Activated T-helper 17 cell treated with anti-CD3 and anti-CD28 coated beads, Interleukin-2, amount 50 U/mL, for 72 hours (primary cell): Measurements from ENCODE around the gene ENTPD8. TPM values are rescaled to one million over a fixed set of nuclear protein-coding genes. Genes with fewer than 3 reads are reported as not detected.

Experiments used
- ATAC-seq: fragments of 150-1000 bp; cut with Tn5 transposase; replicated peaks from 2 replicates; pipeline ENCODE4 v1.10.0; 2021; ENCODE audit warnings: mild to moderate bottlenecking, moderate library complexity
- H3K27ac Mint-ChIP-seq: one replicate; pipeline ENCODE4 v1.8.0; 2022; ENCODE audit warnings: mixed read lengths
- H3K27me3 Mint-ChIP-seq: one replicate; pipeline ENCODE4 v1.8.0; 2022; ENCODE audit warnings: mixed read lengths
- H3K36me3 Mint-ChIP-seq: one replicate; pipeline ENCODE4 v1.8.0; 2022; ENCODE audit warnings: low read depth, mild to moderate bottlenecking, mixed read lengths
- H3K4me1 Mint-ChIP-seq: one replicate; pipeline ENCODE4 v1.8.0; 2022; ENCODE audit warnings: mixed read lengths
- H3K4me3 Mint-ChIP-seq: one replicate; pipeline ENCODE4 v1.8.0; 2022; ENCODE audit warnings: mild to moderate bottlenecking, mixed read lengths
- H3K9me3 Mint-ChIP-seq: one replicate; pipeline ENCODE4 v1.8.0; 2022; ENCODE audit warnings: mixed read lengths
- total RNA-seq, 2 donors: library from RNA; stranded (reverse); gene quantifications; one replicate each; pipeline ENCODE4 v1.2.3, GENCODE V29; 2022

ENTPD8 gene
- total RNA-seq, 2 donors from 2014 or later = not detected

- no peaks in the 10 kb centered on the region for H3K9me3 Mint-ChIP-seq
- no peak overlapping the region for H3K27ac Mint-ChIP-seq
- H3K4me3 Mint-ChIP-seq = no peak overlapping the region
- H3K4me1 Mint-ChIP-seq = peaks cover 9% of the 10 kb centered on the region
- no peaks in the 10 kb centered on the region for H3K27me3 Mint-ChIP-seq
- no peak for ATAC-seq
- H3K36me3 Mint-ChIP-seq = no peaks in the 10 kb centered on the region
Measured at GRCh38 chr9:137449081-137449844, 8.1 kb upstream of the ENTPD8 start.

GRCh38 chr9:137448602-137448962 lies 7.4 kb upstream of the ENTPD8 start:
- H3K27ac Mint-ChIP-seq = no peak overlapping the region
- H3K27me3 Mint-ChIP-seq = peaks cover 2% of the 10 kb centered on the region
- no peaks in the 10 kb centered on the region for H3K9me3 Mint-ChIP-seq
- no peak overlapping the region for H3K4me3 Mint-ChIP-seq
- ATAC-seq = no peak
- peaks cover 9% of the 10 kb centered on the region for H3K4me1 Mint-ChIP-seq
- H3K36me3 Mint-ChIP-seq = no peaks in the 10 kb centered on the region

DNA sequence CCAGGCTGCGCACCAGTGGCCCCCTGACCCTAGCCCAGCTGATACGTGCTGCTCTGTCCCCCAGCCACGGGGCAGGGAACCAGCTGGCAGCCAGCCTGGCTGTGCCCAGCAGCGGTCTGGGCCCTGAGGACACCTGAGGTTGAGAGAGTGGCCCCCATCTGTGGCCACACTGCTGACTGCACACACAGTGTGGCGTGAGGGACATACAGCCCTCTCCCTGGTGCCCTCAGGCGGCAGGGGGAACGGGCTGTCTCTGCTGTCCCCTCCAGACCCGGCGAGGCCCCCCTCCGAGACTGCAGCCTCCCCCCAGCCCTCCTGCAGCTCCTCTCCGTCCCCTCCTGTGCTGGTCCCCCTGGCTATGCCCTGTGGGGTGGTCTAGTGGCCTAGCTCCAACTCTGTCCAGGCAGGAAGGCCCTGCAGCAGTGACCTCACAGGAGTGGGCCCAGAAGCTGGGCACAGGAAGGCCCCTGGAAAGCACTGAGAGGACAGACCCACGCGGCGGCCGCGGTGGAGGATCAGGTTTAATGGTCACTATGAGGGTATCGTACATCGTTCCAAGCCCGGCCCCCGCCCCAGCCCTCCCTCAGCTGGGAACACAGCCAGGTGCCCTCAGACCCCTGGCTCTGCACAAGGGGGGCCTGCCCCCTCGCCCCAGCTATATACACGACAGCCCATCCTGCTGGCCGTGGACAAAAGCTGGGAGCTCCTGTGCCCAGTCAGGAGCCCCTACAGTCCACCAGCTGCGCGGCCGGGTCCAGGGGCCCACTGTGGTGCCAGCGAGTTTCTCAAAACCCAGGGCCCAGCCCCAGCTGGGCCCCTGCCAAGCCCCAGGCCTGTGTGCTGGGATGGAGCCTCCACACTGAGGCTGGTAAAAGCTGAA lies 6.8 kb upstream of the ENTPD8 start:
- no peak overlapping the region for H3K27ac Mint-ChIP-seq
- H3K4me1 Mint-ChIP-seq = peaks cover 9% of the 10 kb centered on the region
- ATAC-seq = no peak
- no peak overlapping the region for H3K4me3 Mint-ChIP-seq
- peaks cover 4% of the 10 kb centered on the region for H3K27me3 Mint-ChIP-seq
- no peaks in the 10 kb centered on the region for H3K36me3 Mint-ChIP-seq
- H3K9me3 Mint-ChIP-seq = no peaks in the 10 kb centered on the region

DNA sequence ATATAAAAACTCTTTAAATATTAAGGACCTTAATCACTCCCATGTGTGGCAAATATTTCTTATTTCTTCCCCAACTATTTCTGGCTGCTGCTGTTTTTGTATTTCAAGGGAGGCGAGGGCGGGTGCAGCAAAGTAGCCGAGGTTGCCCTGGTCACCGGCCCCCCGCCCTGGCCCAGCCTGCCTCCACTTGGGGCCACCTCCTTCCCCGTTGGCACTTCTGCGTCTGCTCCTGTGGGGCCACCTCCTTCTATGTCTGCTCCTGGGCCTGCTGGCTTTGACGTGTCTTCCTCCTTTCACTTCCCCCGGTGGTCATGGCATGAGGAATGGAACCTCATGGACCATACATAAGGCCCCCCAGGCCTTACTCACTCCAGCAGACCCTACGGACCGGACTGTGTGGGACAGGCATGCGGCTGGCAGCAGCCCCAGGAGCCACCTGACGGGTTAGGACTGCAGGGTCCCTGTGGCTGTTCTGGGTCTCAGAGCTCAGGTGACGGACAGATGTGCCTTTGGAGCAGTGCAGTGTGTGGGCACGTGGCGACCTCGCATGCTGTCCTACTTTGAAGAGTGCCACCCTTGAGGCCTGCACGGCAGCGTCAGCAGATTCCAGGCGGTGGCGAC lies 5.8 kb upstream of the ENTPD8 start:
- Mint-ChIP-seq H3K27me3 (peaks cover 5% of the 10 kb centered on the region), H3K9me3 (no peaks in the 10 kb centered on the region), H3K27ac (no peak overlapping the region), H3K4me1 (peaks cover 11% of the 10 kb centered on the region), H3K36me3 (no peaks in the 10 kb centered on the region), H3K4me3 (no peak overlapping the region)
- no peak for ATAC-seq

DNA sequence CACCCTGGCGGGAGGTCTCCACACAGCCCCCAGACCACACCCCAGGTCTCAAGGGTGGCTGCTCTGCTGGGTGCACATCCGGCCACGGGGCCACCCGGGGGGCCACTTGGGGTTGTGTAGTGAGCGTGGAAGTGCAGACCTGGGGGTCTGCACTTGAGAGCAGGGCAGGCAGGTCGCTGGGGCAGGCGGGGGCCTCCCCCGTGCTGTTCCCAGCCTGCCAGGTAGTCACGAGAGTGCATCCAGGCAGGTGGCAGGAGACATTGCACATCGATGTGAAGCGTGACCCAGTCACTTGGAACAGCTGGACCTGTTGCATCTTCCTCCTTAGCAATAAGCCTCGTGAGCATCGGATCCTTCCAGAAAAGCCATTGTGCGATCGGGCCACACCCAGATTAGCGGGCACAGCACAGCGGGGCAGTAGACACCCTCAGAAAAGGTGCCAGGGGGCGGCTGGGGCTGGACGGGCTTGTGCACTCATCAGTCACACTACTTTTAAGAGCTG lies 4.8 kb upstream of the ENTPD8 start:
- no peak overlapping the region for H3K27ac Mint-ChIP-seq
- peaks cover 14% of the 10 kb centered on the region for H3K4me1 Mint-ChIP-seq
- H3K27me3 Mint-ChIP-seq = peaks cover 8% of the 10 kb centered on the region
- no peak for ATAC-seq
- H3K36me3 Mint-ChIP-seq = no peaks in the 10 kb centered on the region
- no peaks in the 10 kb centered on the region for H3K9me3 Mint-ChIP-seq
- H3K4me3 Mint-ChIP-seq = no peak overlapping the region

- no peaks in the 10 kb centered on the region for H3K9me3 Mint-ChIP-seq
- peak overlapping the region; percentile 17 for H3K27ac Mint-ChIP-seq
- peak; percentile 89 for ATAC-seq
- peaks cover 14% of the 10 kb centered on the region for H3K4me1 Mint-ChIP-seq
- H3K36me3 Mint-ChIP-seq = no peaks in the 10 kb centered on the region
- H3K4me3 Mint-ChIP-seq = no peak overlapping the region
- peaks cover 8% of the 10 kb centered on the region for H3K27me3 Mint-ChIP-seq
Measured at GRCh38 chr9:137445275-137445807, 4.2 kb upstream of the ENTPD8 start.

GRCh38 chr9:137444106-137444790 lies 3.1 kb upstream of the ENTPD8 start:
- Mint-ChIP-seq H3K27me3 (peaks cover 12% of the 10 kb centered on the region), H3K9me3 (no peaks in the 10 kb centered on the region), H3K4me1 (peaks cover 14% of the 10 kb centered on the region), H3K36me3 (no peaks in the 10 kb centered on the region), H3K4me3 (no peak overlapping the region), H3K27ac (no peak overlapping the region)
- ATAC-seq = no peak

- Mint-ChIP-seq H3K27ac (no peak overlapping the region), H3K4me1 (peaks cover 11% of the 10 kb centered on the region), H3K4me3 (peak overlapping the region; percentile 54), H3K27me3 (peaks cover 12% of the 10 kb centered on the region), H3K36me3 (no peaks in the 10 kb centered on the region), H3K9me3 (no peaks in the 10 kb centered on the region)
- ATAC-seq = no peak
Measured at GRCh38 chr9:137441935-137442321, 771 bp upstream of the ENTPD8 start.

GRCh38 chr9:137439158-137439714 lies 1.9 kb downstream of the ENTPD8 start:
- Mint-ChIP-seq H3K36me3 (no peaks in the 10 kb centered on the region), H3K4me3 (no peak overlapping the region), H3K4me1 (peaks cover 5% of the 10 kb centered on the region), H3K9me3 (no peaks in the 10 kb centered on the region), H3K27ac (no peak overlapping the region), H3K27me3 (peaks cover 12% of the 10 kb centered on the region)
- no peak for ATAC-seq

DNA sequence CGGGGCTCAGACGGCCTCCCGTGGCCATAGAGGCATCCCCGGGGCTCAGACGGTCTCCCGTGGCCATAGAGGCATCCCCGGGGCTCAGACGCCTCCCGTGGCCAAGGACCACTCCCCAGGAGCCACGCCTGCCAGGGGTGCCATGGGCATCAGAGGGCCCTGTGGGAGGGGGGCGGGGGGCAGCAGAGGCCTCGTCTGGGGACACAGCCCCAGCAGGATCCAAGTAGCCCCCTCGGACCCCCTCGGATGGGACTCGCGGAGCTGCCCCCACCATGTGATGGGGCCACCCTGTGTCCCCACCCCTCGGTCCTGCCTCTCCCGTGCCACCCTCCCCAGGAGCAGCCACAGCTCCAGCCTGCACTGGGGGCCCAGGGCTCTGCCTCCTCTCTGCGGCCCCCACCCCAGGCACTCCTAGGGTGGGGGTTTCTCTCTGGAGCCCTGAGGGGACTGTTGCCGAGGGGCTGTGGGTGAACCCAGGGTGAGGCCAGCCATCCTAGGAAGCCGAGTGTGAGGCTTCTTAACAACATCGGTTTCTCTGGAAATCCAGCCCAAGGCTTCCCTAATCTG lies 2.5 kb downstream of the ENTPD8 start:
- Mint-ChIP-seq H3K27me3 (peaks cover 11% of the 10 kb centered on the region), H3K9me3 (no peaks in the 10 kb centered on the region), H3K4me1 (peaks cover 5% of the 10 kb centered on the region), H3K36me3 (no peaks in the 10 kb centered on the region), H3K4me3 (no peak overlapping the region), H3K27ac (no peak overlapping the region)
- no peak for ATAC-seq

DNA sequence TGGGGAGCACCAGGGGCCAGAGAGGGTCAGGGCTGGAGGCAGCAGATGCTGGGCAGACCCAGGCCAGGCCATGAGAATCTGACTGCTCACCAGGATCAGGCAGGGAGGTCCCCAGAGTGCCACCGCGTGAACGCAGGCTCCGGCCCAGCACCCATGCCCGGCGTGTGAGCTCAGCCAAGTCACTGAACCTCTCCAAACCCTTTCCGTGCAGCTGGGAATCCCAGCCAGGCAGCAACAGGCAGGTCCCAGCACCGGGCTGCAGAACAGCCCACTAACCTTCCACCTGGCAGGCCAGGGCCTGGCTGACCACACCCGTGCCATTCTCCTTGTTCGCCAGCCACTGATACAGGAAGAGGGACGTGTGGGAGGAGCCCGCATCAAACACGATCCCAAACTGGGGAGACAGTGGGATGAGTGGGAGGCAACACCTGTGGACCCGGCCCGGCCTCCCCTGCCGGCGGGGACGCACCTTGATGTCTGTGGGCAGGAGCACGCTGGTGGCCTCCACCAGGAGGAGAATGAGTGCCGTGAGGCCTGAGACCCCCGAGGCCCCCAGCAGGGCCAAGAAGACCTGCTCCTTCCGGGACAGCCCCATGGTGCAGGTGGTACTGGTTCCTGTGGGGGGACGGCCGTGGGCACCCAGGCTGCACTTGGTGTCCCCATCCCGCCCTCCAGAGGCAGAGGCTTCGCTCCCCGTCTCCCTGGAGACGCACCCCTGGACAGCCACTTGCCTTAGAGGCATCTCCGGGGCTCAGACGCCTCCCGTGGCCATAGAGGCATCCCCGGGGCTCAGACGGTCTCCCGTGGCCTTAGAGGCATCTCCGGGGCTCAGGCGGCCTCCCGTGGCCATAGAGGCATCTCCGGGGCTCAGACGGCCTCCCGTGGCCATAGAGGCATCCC lies 3.2 kb downstream of the ENTPD8 start:
- Mint-ChIP-seq H3K4me1 (peaks cover 5% of the 10 kb centered on the region), H3K9me3 (no peaks in the 10 kb centered on the region), H3K36me3 (no peaks in the 10 kb centered on the region), H3K27me3 (peaks cover 8% of the 10 kb centered on the region), H3K27ac (no peak overlapping the region), H3K4me3 (no peak overlapping the region)
- ATAC-seq = no peak

DNA sequence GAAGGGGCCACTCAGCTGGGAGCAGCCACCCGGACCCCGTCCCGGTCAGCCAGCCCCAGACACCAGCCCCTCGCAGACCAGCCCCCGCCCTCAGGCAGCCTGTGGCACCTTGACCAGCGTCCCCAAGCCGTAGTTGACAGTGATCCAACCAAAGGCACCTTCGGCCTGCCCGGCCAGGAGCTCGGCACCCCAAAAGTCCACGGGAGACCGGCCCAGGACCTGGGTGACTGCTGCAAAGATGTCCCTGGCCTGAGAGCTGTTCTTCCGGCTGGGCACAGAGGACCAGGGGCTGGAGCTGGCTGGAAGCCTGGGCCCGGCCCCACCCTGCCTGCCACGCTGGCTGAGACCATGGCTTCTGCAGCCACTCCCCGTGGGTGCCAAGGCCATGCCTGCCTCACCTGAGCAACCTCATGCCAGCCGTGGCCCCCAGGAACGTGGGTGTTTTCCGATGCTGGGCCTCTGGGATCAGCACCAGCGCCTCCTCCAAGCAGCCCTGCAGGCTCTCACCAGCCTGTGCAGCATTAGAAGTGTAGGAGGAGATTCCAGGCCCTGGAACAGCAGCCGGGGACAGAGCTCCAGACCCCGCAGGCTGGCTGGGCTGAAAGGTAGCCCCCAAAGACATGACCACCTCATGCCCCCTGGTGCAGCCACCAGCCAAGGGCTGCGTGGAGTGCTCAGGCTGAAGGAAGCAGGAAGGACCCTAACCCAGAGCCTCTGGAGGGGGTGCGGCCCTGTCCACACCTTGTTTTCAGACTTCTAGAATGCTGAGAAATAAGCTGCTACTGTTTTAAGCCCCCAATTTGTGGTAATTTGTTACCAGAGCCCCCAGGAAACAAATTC lies 4.2 kb downstream of the ENTPD8 start:
- H3K27ac Mint-ChIP-seq = no peak overlapping the region
- H3K9me3 Mint-ChIP-seq = no peaks in the 10 kb centered on the region
- H3K4me3 Mint-ChIP-seq = no peak overlapping the region
- no peak for ATAC-seq
- H3K4me1 Mint-ChIP-seq = peaks cover 3% of the 10 kb centered on the region
- H3K27me3 Mint-ChIP-seq = peaks cover 7% of the 10 kb centered on the region
- no peaks in the 10 kb centered on the region for H3K36me3 Mint-ChIP-seq
